Stimulated activated CD8-positive, alpha-beta memory T cell treated with anti-CD3 and anti-CD28 coated beads, Interleukin-4, amount 100 ng/mL, for 48 hours (primary cell): ENCODE data around the gene FHAD1.
A peak's percentile ranks its signal among the peaks of the same experiment; 100 is the strongest.

Experiments
- DNase-seq: peaks from one replicate; pipeline ENCODE4 v3.0.0-alpha.2; 2020

The FHAD1 gene

DNA sequence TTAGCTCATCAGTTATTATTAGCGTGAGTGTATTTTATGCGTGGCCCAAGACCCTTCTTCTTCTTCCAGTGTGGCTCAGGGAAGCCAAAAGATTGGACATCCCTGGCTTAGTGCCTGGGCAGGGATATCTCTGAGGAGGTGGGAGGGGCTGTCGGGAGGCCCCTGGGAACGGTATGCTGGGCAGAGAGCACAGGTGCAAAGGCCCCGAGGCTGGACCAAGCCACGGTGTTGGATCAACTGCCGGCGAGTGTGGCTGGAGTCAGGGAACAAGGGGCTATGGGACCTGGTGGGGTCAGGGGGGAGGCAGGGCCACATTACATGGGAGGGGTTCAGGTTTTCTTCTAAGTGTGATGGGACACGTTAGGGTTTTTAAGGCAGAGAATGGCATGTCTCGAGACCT is 62.7 kb downstream of the FHAD1 start:
- DNase-seq, result no peak

DNA sequence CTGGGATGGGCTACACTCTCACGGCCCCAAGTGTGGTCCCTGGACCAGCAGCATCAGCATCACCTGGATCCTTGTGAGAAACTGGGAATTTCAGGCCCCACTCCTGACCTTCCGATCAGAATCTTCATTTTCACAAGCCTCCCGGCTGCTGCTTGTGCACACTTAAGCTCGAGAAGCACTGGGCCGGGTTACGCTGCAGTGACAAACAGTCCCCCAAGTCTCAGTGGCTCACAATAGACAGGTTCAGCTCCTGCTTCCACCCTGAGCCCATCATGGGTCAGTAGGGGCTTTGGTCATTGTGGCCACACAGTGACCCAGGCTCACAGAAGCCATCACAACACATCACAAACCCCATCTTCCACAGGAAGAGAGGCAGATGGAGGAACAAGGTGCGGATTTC is 63.5 kb downstream of the FHAD1 start:
- DNase-seq, result no peak

- no peak for DNase-seq
These were observed 64.2 kb downstream of the FHAD1 start for GRCh38 chr1:15311122-15311822.

DNA sequence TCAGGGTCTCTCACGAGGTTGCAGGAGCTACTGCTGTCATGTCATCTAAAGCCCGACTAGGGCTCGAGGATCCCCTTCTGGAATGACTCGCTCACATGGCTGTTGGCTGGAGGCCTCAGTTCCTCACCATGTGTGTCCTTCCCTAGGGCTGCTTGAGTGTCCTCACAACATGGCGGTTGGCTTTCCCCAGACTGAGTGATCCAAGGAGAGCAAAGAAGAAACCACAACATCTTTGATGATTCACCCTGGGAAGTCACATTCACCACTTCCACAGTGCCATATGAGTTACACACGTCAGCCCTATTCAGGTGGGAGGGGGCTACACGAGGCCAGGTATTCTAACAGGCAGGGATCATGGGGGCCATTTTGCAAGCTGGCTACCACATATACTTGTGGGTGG is 64.9 kb downstream of the FHAD1 start:
- no peak for DNase-seq

DNA sequence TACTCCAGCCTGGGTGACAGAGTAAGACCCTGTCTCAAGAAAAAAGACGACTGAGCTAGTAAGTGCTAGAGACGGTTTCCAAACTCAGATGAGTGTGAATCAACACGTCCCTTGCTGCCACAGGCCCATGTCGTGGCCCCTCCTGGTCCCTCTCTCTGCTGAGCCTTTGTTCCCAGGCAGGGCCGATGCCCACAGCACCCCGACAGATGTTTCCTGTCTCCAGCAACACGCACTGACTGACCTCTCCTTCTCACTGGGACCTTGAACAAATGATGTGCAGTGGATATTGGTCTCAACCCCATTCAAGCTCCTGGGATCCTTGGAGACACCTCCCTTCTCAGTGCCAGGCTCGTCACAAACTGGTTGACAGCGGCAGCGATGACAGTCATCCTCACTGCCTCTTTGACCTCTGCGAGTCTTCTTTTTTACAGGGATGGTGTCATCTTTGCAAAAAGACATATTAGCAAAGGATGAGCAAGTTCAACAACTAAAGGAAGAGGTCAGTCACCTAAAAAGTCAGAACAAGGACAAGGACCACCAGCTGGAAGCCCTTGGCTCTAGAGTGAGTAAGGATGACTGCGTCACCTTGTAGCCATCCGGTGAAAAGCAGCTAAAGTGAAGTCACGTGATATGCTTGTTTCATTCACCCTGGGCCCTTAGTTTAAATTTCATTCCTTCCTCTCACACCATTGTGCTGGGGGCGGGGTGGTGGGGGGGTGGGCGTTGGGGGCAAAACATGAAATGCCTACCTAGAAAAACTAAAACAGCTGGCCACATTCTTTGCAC is 65.8 kb downstream of the FHAD1 start:
- DNase-seq, result no peak

DNA sequence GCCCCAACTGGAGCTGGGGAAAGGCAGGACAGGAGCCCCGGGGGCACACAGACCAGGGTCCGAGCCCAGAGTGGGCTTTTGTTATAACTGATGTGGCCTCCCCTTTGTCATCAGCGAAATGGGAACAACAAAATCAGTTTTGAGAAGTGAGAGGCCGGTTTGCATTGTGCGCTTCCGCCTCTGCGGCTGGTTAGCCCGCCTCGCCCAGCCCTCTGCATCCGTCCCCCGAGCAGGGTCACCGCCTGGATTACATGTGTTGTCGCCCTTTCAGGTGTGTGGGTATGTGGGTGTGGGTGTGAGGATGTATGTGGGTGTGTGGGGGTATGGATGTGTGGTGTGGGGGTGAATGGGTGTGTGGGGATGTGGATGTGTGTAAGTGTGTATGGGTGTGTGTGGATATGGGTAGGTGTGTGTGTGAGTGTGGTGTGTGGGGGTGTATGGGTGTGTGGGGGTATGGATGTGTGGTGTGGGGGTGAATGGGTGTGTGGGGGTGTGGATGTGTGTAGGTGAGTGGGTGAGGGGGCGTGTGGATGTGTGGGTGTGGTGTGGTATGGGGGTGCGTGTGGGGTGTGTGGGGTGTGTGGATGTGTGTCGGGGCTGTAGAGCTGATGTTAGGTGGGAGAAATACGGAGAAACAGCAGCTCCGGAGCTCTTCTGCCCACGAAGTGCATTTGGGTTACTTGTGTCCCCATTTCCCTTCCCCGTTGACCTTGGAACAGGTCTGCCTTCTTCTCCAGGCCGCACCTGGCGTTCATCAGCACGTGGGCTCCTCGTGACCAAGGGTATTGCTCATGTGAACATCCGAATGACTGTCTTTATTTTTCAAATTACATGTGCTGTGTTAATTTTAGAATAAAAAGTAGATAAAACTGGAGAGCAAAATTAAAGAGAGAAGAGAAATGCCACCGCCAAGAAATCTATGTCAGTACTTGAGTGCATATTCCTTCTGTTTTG is 67.6 kb downstream of the FHAD1 start:
- no peak for DNase-seq

DNA sequence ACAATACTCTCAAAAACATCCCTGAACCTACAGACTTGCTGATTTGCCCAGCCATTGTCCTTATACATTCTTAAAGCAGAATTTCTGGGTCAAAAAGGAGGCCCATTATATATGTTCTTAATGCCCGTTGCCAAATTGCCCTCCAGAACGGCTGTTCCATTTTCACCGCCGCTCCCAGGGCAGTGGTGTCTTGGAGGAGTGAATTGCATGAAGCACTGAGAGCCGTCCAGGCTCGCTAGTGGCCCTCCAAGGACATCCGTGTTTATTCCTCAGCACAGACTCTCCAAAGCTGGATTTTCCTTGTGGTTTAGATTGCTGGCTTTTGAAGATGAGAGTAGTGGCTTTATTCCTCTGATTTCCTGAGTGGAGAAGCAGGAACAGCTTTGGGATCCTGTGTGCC is 68.8 kb downstream of the FHAD1 start:
- no peak for DNase-seq

DNA sequence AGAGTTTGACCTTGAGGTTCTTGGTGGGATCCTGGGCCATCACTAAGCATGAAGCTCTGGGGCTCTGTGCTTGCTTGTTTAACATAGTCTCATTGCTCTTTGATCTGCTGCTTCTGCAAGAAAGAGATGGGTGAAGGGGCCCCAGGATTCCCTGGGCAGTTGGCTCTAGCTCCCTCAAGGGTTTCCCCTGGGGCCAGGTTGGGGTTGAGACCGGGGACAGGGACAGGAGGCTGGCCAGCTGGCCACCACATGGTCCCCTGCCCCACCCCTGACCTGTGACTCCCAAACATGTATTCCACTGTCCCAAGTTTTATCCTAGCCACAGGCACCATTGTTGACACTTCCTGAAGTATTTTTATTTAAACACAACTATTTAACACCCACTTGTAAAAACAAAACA is 69.5 kb downstream of the FHAD1 start:
- no peak for DNase-seq

- DNase-seq, result no peak
These were observed 73.2 kb downstream of the FHAD1 start for GRCh38 chr1:15320267-15320666.

DNA sequence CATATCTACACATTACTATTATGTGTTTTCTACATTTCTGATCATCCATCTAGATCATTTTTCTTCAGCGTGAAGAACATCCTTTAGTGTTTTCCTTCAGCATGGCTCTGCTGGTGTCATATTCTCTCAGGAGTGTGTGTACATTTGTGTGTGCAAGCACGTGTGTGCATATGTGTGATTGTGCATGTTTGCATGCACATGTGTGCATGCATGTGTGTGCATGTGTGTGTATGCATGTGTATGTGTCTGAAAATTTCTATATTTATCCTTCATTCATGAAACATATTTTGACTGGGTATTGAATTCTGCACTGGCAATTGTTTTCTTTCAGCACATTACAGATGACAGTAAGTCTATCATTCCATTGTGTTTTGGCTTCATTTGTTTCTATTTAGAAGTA is 74.6 kb downstream of the FHAD1 start:
- no peak for DNase-seq

GRCh38 chr1:15322648-15323350 is 75.8 kb downstream of the FHAD1 start:
- peak; percentile 37 for DNase-seq

DNA sequence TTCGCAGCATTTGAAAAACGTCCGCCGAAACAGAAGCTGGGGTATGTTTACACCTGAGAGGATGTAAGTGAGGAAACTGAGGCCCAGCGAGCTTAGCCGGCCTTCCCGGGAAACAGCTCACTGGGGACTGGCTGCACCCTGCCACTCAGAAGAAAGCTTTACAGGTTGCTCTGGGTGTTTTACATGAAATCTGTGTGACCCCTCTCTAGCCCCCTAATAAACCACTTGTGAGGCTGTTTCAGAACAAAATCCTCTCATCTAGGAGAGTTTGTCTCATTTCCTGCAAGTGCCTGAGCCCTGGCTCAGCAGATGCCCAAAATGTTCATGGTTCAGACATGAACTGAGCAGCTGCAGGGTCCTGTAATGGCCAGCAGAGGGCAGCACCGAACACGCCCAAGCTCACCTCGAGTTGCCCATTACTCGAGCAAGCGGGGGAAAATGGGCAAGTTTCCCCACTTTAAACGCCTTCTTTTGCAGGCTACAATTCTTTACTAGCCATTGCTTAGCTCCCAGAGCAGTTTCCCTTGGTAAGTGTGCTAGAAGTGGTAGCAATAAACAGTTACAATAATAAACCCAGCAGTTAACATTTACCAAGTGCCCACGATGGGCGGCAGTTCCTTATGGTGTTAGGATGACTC is 76.4 kb downstream of the FHAD1 start:
- peak; percentile 82 for DNase-seq

- DNase-seq, result no peak
These were observed 77.2 kb downstream of the FHAD1 start for GRCh38 chr1:15323989-15324868.

DNA sequence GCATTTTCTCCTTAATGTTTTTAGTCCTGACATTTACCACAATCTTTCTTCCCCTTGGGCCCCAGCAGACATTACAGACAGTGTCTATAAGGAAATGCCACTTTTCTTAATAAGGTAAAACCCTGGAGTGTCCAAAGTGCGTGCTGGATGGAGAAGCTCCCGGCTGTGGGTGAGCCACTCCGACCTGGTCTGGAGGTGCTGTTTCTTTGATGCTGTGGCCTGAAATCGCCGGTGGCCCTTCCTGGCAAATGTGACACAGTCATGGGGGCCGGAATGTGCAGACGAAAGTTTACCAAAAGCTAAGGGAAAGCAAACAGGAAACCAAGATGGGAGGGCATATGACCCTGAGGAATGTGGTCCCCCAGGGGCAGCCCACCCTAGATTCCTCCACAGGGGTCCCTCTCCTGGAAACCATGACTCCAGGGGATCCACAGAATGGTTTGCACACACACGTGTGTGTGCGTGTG is 77.9 kb downstream of the FHAD1 start:
- DNase-seq, result no peak

DNA sequence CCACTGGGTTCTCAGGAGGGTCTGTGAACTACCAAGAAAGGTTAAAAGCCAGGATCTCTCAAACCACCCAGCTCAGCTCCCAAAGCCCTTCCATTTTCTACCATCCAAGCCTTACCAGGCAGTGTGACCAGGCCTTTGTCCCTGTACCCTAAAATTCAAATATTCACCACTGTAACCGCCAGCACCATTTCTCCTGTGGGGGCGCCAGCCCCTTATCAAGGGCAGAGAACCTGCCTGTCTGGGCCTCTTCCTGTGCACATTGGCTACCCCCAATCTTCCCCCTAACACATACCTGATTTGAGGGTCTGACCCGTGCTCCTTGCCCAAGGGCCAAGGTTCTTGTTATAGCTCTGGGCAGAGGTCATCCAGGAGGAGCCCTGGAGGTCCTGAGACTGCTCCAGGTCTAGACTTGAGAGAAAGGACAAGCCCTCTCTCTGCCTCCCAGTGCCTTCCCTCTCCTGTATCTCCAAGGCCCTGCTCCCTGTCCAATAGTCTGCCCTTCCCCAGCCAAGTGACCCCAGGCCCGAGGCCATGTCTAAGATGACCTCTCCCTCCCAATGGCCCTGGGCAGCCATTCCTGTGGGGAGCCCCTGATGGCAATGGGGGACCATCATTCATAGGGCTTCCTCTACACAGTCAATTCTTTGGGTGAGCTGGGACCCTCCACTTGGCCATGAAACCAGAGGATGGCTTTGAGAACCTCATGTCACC is 78.5 kb downstream of the FHAD1 start:
- DNase-seq, result no peak

GRCh38 chr1:15326691-15327588 is 79.9 kb downstream of the FHAD1 start:
- no peak for DNase-seq

DNA sequence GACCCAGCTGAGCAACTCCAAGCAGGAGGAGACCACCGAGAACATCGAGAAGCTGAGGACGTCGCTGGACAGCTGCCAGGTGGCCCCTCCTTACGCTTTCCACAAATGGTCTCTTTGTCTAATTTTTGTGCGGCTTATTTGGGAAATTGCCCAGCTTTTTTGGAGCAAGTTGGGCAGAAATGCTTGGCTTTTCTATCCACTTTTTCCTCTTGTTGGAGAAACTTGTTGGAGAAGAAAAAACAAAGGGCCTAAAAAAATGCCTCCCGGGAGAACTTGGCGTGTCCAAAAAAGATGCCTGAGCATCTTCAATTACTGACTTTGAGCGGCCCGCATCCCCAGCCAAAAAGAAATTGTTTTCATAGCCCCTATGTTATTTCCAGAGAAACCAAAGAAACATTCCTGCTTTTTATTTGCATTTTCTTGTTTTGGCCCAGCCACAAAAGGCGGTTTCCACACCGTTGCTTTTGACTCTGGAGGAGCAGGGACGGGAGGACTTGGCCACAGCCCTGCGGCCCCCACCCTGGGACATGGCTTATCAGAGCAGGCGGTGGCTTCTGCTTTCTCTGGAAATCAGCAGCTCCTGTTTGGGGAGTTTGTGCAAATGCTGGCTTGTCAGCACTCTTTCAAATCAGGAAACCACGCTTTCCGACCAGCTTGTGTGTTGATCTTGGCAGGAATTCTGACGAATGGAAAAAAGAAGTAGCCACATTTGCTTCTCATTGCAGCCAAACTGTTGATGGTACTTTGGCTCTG is 81.5 kb downstream of the FHAD1 start:
- DNase-seq, result no peak

DNA sequence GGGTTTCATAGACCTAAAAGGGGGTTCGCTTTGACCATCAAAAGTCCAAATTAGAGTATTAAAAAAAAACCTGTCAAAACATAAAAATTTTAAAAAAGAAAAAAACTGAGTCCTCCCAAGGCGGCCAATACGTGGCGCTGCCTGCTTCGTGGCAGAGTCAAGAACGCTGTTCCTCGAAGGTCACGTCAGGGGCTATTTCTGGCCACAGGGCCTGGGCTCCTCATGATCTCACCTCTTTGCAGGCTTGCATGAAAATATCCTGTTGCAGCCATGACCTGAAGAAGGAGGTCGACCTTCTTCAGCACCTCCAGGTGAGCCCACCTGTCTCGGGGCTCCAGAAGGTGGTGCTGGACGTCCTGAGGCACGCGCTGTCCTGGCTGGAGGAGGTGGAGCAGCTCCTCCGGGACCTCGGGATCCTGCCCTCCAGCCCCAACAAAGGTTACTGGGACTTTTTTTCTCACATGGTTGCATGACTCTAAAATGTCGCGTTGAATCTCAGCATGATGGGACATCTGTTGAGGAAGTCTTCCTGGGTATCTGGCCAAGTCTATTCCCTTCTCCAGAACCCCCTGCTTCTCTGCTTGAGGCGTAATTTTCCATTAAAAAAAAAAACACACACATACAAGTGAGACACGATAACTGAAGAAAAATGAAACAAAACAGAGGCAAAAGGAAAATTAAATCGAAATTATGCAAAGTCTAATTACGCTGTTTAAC is 82.2 kb downstream of the FHAD1 start:
- DNase-seq, result no peak
